ENCODE data around the gene MACROD2.

DNA sequence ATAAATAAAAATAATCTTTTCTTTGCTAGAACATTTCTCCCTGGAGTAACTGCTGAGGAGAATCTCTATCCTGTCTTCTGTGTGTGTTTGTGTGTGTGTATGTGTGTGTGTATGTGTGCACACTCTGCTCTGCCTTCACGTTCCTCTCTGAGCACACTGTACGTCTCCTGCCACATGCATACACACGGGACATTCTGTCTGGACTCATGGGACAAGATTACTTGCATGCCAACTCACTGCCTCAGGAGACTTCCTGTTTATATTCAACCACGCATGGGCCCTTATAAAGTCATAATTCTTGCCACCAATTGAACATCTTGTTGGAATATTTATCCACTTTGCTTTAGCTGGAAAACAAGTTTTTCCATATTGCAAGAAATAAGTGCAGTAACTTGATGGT is 1647.4 kb downstream of the MACROD2 start:
- no peak for TF ChIP-seq POLR2AphosphoS5 (IDR thresholded peaks at IDR 0.05; ENCODE audit: low read depth, low read length)
- no peak for TF ChIP-seq PAX5 (IDR thresholded peaks at IDR 0.05; ENCODE audit: insufficient read depth, low read length, severe bottlenecking)
